ENCODE measurements around the gene CSF3.
A peak's percentile ranks its signal among the peaks of the same experiment; 100 is the strongest.

The CSF3 gene

DNA sequence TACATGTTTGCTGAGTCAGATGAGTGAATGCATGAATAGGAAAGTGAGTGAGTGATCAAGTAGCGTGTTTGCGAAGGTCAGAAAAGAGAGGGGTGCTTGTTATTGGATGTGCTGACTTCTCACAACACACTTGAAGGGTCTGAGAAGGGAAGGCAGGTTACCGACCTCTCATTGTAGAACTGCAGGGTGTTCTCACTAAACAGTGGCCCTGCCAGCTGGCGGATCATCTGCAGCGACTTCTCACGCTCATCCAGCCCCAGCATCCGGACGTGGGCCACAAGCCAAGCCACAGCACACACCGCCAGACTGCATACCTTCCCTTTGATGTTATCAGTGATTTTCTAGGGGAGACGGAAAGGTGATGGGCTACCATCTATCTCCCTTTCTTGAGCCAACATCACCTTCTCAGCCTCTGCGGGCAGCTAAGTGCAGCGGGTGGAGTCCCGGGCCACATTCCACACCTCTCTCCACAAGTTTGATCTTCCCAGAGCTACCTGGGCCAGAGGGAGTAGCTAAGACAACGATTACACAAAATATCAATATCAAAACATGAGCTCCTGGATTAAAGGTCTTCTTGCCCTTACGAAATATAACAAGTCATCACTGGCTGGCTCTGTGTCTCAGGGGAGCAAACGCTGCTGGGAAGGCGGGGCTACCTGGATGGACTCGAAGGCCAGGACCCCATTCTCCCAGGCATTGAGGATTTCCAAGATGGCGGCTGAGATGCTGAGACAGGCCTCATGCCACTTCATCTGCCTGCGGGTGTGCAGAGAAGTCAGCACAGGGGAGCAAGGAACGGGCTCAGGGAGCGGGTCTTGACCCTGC is 11.0 kb downstream of the CSF3 start:
- no peaks in the 10 kb centered on the region for H3K36me3 ChIP-seq (ENCODE audit: low read length)
- no peaks in the 10 kb centered on the region for H3K9me2 ChIP-seq (replicated peaks; ENCODE audit: insufficient read depth, low read length)
- H3K9ac ChIP-seq (ENCODE audit: low read length): no peak overlapping the region
- TF ChIP-seq EZH2phosphoT487 (conservative IDR thresholded peaks at IDR 0.05; ENCODE audit: low read length): no peak
- TF ChIP-seq, protein P1, sequence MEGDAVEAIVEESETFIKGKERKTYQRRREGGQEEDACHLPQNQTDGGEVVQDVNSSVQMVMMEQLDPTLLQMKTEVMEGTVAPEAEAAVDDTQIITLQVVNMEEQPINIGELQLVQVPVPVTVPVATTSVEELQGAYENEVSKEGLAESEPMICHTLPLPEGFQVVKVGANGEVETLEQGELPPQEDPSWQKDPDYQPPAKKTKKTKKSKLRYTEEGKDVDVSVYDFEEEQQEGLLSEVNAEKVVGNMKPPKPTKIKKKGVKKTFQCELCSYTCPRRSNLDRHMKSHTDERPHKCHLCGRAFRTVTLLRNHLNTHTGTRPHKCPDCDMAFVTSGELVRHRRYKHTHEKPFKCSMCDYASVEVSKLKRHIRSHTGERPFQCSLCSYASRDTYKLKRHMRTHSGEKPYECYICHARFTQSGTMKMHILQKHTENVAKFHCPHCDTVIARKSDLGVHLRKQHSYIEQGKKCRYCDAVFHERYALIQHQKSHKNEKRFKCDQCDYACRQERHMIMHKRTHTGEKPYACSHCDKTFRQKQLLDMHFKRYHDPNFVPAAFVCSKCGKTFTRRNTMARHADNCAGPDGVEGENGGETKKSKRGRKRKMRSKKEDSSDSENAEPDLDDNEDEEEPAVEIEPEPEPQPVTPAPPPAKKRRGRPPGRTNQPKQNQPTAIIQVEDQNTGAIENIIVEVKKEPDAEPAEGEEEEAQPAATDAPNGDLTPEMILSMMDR (IDR thresholded peaks at IDR 0.05; ENCODE audit: insufficient read depth, low read length, poor library complexity, severe bottlenecking): no peak
- H4K20me1 ChIP-seq (ENCODE audit: low read depth, low read length): no peaks in the 10 kb centered on the region
- no peaks in the 10 kb centered on the region for H3K27me3 ChIP-seq (ENCODE audit: low read length)
- no peaks in the 10 kb centered on the region for H3K9me3 ChIP-seq (ENCODE audit: insufficient read depth, low read length)
- no peak overlapping the region for H3K4me3 ChIP-seq (ENCODE audit: insufficient read depth, low read length, poor library complexity, severe bottlenecking)
- H2AFZ ChIP-seq (ENCODE audit: low read depth, low read length, severe bottlenecking): no peak overlapping the region
- H3K4me2 ChIP-seq (ENCODE audit: low read depth, low read length, poor library complexity, severe bottlenecking): no peak overlapping the region
- no peaks in the 10 kb centered on the region for H3K79me2 ChIP-seq (ENCODE audit: insufficient read depth, low read length)
- no peak overlapping the region for H3K27ac ChIP-seq (ENCODE audit: low read depth, low read length)
- H3F3A ChIP-seq (ENCODE audit: insufficient read depth): no peaks in the 10 kb centered on the region

DNA sequence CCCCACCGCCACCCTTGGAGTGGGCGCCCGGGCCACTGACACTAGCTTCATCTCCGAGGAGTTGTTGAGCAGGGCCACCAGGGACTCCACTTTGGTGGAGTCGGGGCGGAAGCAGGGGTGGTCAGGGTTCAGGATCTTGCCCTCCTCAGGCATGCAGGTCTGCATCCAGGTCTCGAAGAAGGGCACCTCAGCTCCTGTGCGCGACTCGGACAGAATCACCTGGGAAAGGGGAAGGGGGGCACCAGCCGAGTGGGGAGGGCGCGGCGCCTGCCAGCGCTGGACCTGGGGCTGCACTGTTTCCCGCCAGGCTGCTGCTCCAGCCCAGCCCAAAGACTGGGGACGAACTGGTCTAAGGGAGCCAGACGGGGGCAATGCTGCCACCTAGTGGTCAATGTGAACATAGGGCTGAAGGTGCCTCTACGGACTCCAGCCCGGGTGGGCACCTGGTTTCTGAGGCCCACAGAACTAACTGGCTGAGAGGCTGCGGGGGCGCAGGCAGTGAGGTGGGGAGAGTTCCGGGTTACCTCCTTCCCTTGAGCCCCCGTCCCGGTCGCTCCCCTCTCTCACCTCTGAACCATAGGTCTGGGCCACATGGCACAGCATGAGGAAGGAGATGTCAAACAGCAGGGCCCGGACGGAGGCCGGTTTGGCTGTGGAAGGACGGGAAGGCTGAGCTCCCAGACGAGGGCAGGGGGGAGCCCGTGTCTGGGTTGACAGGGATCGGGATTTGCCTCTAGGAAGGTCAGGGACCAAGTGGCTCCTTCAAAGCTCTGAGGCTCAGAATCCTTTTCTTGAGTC is 11.8 kb downstream of the CSF3 start:
- no peaks in the 10 kb centered on the region for H3K27me3 ChIP-seq (ENCODE audit: low read length)
- H3K4me3 ChIP-seq (ENCODE audit: insufficient read depth, low read length, poor library complexity, severe bottlenecking): no peak overlapping the region
- no peaks in the 10 kb centered on the region for H3K36me3 ChIP-seq (ENCODE audit: low read length)
- H3F3A ChIP-seq (ENCODE audit: insufficient read depth): no peaks in the 10 kb centered on the region
- H4K20me1 ChIP-seq (ENCODE audit: low read depth, low read length): no peaks in the 10 kb centered on the region
- no peaks in the 10 kb centered on the region for H3K79me2 ChIP-seq (ENCODE audit: insufficient read depth, low read length)
- H3K9me3 ChIP-seq (ENCODE audit: insufficient read depth, low read length): no peaks in the 10 kb centered on the region
- H3K27ac ChIP-seq (ENCODE audit: low read depth, low read length): no peak overlapping the region
- H2AFZ ChIP-seq (ENCODE audit: low read depth, low read length, severe bottlenecking): no peak overlapping the region
- no peak overlapping the region for H3K4me2 ChIP-seq (ENCODE audit: low read depth, low read length, poor library complexity, severe bottlenecking)
- H3K9ac ChIP-seq (ENCODE audit: low read length): no peak overlapping the region
- TF ChIP-seq EZH2phosphoT487 (conservative IDR thresholded peaks at IDR 0.05; ENCODE audit: low read length): no peak
- TF ChIP-seq, protein P1 (IDR thresholded peaks at IDR 0.05; ENCODE audit: insufficient read depth, low read length, poor library complexity, severe bottlenecking): peak; percentile 88
- no peaks in the 10 kb centered on the region for H3K9me2 ChIP-seq (replicated peaks; ENCODE audit: insufficient read depth, low read length)

DNA sequence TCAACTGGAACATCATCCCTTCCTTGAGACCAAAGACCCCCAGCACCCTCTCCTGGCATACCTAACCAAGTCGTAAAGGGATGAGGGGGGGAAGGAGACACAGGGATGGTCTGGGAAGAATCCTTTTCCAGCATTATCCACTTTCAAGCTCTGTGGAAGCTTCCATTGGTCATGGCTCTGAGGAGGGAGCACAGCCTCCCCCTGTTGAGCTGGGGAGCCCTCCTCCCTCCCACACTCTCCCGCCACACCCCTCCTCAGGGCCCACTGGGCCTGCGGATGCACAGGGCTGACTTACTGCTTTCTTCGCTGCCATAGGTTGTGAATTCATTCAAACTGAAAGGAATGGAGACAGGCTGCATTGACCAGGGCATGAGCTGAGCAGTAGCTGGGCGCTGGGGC is 12.4 kb downstream of the CSF3 start:
- no peak overlapping the region for H3K4me2 ChIP-seq (ENCODE audit: low read depth, low read length, poor library complexity, severe bottlenecking)
- no peak overlapping the region for H3K4me3 ChIP-seq (ENCODE audit: insufficient read depth, low read length, poor library complexity, severe bottlenecking)
- H3F3A ChIP-seq (ENCODE audit: insufficient read depth): no peaks in the 10 kb centered on the region
- H3K27me3 ChIP-seq (ENCODE audit: low read length): no peaks in the 10 kb centered on the region
- H3K79me2 ChIP-seq (ENCODE audit: insufficient read depth, low read length): no peaks in the 10 kb centered on the region
- H3K27ac ChIP-seq (ENCODE audit: low read depth, low read length): no peak overlapping the region
- H4K20me1 ChIP-seq (ENCODE audit: low read depth, low read length): no peaks in the 10 kb centered on the region
- TF ChIP-seq, protein P1 (IDR thresholded peaks at IDR 0.05; ENCODE audit: insufficient read depth, low read length, poor library complexity, severe bottlenecking): no peak
- no peak for TF ChIP-seq EZH2phosphoT487 (conservative IDR thresholded peaks at IDR 0.05; ENCODE audit: low read length)
- H3K36me3 ChIP-seq (ENCODE audit: low read length): no peaks in the 10 kb centered on the region
- H3K9me3 ChIP-seq (ENCODE audit: insufficient read depth, low read length): no peaks in the 10 kb centered on the region
- H3K9me2 ChIP-seq (replicated peaks; ENCODE audit: insufficient read depth, low read length): no peaks in the 10 kb centered on the region
- H3K9ac ChIP-seq (ENCODE audit: low read length): no peak overlapping the region
- H2AFZ ChIP-seq (ENCODE audit: low read depth, low read length, severe bottlenecking): no peak overlapping the region

Measured in SU-DHL-6 (cell line).